Epithelial cell of prostate (primary cell): ENCODE data around the gene MMP23B.
A peak's percentile ranks its signal among the peaks of the same experiment; 100 is the strongest.
"Not testable (repeated sequence)": the region's sequence is repeated elsewhere in the genome, so short reads cannot be mapped to it uniquely, and the experiment has no call there.

ENCODE experiments used
- DNase-seq: peaks from one replicate; pipeline ENCODE4 v3.0.0-alpha.2; 2011; ENCODE audit warnings: low read depth, low spot score
- H3K27ac ChIP-seq: fragments of 450-650 bp; 2 replicates; pipeline ENCODE4 v1.5.1; 2017; ENCODE audit warnings: mild to moderate bottlenecking

Gene MMP23B

DNA sequence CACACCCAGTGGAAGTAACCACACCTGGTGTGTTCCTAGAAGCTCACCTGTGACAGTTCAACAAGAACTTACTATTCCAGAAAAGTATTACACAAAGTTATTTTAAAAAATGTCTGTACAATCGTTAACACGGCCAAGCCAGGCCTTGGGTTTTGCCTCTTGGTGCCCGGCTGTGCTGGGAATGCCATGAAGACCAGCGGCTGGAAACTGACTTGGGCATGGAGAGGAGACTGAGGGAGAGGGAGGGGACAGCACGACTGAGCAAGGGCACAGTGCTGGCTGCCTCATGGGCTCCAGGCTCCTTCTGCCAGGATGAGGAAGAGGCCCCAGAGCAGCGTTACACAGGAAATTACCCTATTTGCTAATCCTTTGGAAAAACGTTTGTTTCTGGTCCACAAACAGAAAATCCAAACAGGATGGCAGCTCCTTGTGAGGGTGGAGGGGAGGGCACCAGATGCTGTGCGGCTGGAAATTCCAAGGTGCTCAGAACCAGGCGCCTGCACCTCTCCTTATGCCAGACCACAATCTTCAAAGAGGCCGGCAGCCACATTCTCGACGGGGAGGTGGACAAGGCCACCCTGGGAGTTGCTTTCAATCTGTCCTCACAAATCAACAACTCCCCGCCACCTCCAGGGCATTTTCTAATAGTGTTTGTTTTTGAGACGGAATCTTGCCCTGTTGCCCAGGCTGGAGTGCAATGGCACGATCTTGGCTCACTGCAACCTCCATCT lies 31.0 kb downstream of the MMP23B start:
- not testable (repeated sequence) for DNase-seq, H3K27ac ChIP-seq

DNA sequence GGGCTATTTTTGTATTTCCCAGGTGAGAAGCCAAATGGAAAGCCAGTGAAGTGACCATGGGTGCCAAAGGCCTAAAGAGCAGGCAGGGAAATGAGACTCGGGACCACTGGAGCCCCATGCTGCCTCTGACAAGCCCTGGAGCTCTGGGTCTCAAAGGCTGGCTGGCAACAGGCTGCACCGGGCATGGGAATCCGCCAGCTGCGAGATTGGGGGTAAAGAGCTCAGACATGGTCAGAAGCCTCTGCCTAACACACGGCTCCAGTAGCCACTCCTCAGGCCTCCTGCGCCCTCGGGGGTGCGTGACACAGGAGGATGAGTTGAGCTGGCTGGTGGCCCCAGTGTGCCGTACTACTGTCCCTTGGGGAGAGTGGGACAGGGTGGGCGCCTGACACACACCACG lies 32.3 kb downstream of the MMP23B start:
- DNase-seq, H3K27ac ChIP-seq: not testable (repeated sequence)

GRCh38 chr1:1664941-1665814 lies 33.2 kb downstream of the MMP23B start:
- H3K27ac ChIP-seq: no peak overlapping the region
- DNase-seq: no peak

DNA sequence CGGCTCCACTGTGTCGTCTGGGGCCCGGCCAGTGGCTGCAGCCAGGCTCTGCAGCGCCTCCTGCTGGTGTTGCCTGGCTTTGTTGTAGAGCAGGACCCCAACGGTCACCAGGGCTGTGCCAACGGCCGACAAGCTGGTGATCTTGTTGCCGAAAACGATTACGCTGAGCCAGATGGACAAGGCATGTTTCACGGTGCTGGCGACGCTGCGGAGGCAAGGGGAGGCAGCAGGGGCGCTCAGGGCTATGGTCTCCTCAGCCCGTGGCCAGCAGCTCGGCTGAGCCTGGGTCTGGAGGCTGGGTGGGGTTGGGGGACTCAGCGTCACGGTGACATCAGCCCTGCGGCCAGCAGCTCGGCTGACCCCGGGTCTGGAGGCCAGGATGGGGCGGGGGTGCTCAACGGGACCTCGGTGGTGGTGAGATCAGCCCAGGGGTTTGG lies 33.9 kb downstream of the MMP23B start:
- H3K27ac ChIP-seq: no peak overlapping the region
- DNase-seq: no peak

GRCh38 chr1:1666526-1666925 lies 34.6 kb downstream of the MMP23B start:
- no peak for DNase-seq
- H3K27ac ChIP-seq: no peak overlapping the region

GRCh38 chr1:1669468-1670440 lies 37.8 kb downstream of the MMP23B start:
- DNase-seq: no peak
- H3K27ac ChIP-seq: no peak overlapping the region

DNA sequence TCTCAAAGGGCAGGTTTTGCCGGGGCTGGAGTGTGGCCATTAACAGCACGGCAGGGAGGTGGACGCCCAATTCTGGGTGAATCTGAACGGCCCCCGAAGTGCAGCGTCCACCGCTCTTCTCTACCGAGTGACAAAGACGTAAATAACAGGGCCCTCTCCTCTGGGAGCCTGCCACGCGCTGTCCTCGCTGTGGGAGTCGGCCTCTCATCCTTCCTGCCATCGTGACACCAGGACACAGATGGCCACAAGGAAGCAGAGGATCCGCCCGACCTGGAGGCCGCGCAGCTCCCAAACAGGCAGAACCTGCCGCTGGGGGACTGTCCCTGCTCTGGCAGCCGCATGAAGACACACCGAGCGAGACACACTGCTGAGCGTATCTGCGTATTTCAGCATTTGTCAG lies 38.9 kb downstream of the MMP23B start:
- H3K27ac ChIP-seq: no peak overlapping the region
- no peak for DNase-seq

DNA sequence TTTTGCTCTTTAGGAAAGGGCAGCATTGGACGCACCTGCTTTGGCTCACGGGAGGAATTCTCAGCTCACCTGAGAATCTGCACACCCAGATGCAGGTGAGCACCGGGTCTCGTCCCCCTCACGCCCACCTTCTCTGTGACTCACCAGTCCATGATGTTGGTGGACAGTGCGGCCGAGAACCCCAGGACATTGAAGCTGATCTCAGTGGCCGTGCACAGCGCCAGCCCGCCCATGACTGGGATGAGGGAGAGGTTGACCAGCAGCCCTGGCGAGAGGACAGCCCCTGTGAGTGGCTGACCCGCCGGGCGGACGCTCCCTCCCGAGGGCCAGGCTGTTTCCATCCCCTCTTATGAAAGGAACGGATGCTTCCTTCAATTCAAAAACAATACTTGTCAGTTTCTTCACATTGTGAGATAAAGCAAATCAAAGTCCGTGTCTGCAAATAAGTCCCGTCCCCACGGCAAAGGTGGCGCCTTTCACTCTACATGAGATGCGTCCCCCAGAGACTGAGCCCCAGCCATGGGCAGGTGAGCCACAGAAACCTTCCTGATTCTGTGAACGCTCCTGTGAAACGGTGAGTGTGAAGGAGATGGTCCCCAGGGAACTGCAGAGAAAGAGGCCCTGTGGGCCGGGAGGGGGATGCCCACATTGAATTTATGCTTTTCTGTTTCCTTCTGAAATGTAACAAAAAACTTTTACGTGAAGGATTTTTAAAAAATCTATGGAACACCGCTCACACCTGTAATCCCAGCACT lies 39.6 kb downstream of the MMP23B start:
- DNase-seq: no peak
- H3K27ac ChIP-seq: no peak overlapping the region

GRCh38 chr1:1672181-1672965 lies 40.4 kb downstream of the MMP23B start:
- H3K27ac ChIP-seq: no peak overlapping the region
- DNase-seq: no peak

GRCh38 chr1:1674806-1675205 lies 42.8 kb downstream of the MMP23B start:
- DNase-seq, H3K27ac ChIP-seq: not testable (repeated sequence)

GRCh38 chr1:1675218-1675617 lies 43.2 kb downstream of the MMP23B start:
- DNase-seq, H3K27ac ChIP-seq: not testable (repeated sequence)

DNA sequence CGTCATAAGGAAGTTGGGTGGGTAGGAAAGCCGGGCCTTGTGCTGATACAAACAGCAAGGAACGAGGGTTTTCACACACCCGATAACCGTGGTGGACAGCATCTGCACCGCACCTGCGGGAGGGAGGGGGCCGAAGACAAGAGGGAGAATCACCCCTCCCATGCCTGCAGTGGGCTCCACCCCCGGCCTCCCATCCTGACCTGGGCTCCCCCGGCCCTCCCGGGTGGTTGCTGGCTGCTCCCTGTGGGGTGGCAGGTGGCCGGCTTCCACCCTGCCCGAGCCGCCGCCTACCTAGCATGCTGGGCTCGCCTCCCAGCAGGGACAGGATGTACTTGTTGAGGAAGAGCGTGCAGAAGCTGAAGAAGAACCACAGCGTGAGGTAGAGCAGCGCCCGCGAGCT lies 44.1 kb downstream of the MMP23B start:
- DNase-seq, H3K27ac ChIP-seq: not testable (repeated sequence)

DNA sequence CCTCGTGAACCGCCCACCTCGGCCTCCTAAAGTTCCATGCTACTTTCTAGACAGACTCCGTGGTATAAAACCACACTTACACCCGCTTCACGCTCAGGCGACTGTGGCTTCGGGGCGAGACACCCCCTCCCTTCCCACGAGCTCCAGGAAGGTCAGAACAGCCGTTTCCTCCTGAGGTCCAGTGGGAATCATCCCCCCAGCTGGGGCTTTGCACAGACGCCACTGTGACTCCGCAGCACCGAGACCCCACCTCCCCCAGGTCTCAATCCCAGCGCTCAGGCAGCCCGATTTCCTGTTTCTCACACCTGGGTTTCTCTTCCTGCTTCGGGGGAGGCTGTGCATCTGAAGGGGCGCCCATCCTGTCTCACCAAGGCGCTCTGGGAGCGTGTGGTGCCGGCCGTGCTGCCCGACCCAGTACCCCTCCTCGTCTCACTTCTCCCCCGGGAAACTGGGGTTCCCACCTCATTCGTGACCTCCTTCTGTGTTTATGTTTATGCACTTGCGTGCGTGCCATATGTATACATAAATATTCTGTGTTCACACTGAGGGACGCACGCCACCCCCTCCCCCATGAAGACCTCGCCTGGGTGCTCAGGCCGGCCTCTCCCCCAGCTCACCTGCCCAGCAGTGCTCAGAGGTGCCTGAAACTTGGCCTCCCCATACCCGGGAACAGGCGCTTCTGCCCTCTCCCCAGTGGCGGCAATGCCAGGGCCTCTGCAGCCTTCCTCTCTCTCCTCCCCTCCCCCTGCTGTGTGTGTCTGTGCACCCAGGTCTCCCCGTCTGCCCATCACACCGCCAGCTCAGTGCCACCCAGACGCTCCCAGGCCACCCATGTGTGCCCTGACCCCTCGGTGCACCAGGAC lies 46.0 kb downstream of the MMP23B start:
- DNase-seq: no peak
- H3K27ac ChIP-seq: peak overlapping the region; percentile 10

DNA sequence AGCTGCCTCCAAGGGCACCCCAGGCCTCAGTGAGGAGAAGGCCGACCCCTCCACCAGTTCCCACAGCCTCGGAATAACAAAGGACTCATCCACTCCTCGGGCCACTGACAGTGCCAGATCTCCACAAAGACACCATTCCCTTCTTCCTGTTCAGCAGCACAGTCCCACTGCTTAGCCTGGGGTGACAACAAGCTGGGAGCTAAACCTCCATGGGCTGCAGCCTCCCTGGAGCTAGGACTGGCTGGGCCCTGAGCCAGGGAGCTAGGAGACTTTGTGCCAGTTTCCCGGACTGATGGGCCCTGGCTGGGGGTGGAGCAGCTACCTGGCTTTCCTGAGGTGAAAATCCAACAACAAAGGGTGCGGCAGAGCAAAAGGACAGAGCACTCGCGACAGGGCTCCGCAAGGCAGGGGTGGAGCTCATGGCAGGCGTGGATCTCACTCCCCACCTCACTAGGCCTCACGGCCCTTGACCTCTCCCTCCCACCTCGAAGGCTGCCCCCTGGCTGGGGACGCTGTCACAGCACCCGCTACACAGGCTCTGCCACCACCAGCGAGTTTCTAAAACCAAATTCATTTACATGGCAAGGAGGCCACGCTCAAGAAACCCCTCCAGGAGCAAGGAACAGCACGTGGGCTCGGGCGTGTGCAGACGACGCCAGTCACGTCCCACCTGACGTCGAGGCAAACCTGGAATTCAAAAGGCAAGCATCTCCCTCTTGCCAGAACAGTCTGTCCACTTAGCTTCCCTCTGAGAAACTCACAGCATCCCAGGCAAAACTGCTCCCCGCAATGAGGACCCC lies 46.8 kb downstream of the MMP23B start:
- peak overlapping the region; percentile 10 for H3K27ac ChIP-seq
- no peak for DNase-seq

- H3K27ac ChIP-seq: no peak overlapping the region
- no peak for DNase-seq
These were observed 48.3 kb downstream of the MMP23B start for GRCh38 chr1:1680031-1680911.

DNA sequence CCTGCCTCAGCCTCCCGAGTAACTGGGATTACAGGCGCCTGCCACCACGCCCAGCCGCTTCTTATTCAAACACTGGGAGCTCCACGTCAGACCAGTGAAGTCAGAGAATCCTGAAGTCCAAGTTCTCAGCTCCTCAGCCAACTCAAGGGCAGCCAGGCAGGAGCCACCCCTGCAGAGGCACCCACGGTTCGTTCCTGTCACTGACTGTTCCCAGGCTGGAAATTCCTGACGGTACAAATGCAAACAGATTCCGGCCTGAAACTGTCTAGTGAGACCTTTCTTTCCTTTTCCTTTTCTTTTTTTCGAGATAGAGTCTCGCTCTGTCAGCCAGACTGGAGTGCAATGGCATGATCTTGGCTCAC lies 48.9 kb downstream of the MMP23B start:
- DNase-seq: no peak

More for the DNA sequence above, 48.9 kb downstream of the MMP23B start:
- H3K27ac ChIP-seq: no peak overlapping the region
